PFSK-1 (cell line): Measurements from ENCODE around the gene EFNB1.

Experiments
- FOXP2 ChIP-seq: optimal IDR thresholded peaks from 2 replicates; pipeline ENCODE3; 2011; ENCODE audit warnings: borderline replicate concordance, control low read depth, inconsistent platforms; ENCODE audit not compliant: insufficient read depth; ENCODE audit errors: extremely low read length, extremely low read depth
- POLR2AphosphoS5 ChIP-seq: IDR thresholded peaks from 2 replicates; pipeline ENCODE4 v1.6.1; 2012; ENCODE audit warnings: low read depth, mild to moderate bottlenecking, control low read depth, low read length, moderate library complexity
- SIN3A ChIP-seq: IDR thresholded peaks from 2 replicates; pipeline ENCODE4 v1.6.1; 2012; ENCODE audit warnings: mild to moderate bottlenecking, low read length, moderate library complexity, borderline replicate concordance; ENCODE audit not compliant: insufficient read depth
- TAF1 ChIP-seq: IDR thresholded peaks from 2 replicates; pipeline ENCODE4 v1.6.1; 2012; ENCODE audit warnings: low read length, control low read depth, borderline replicate concordance; ENCODE audit not compliant: insufficient read depth
- TF ChIP-seq, protein P1 (sequence below), 2 experiments: IDR thresholded peaks; 2 replicates each; pipeline versions ENCODE4 v1.6.1 to v1.8.0; 2011 to 2012; ENCODE audit warnings: low read depth in 2 of 2, low read length in 2 of 2, control low read depth in 1 of 2, inconsistent platforms in 1 of 2, mild to moderate bottlenecking in 1 of 2, moderate library complexity in 1 of 2; ENCODE audit not compliant: insufficient read depth in 1 of 2

EFNB1 gene

DNA sequence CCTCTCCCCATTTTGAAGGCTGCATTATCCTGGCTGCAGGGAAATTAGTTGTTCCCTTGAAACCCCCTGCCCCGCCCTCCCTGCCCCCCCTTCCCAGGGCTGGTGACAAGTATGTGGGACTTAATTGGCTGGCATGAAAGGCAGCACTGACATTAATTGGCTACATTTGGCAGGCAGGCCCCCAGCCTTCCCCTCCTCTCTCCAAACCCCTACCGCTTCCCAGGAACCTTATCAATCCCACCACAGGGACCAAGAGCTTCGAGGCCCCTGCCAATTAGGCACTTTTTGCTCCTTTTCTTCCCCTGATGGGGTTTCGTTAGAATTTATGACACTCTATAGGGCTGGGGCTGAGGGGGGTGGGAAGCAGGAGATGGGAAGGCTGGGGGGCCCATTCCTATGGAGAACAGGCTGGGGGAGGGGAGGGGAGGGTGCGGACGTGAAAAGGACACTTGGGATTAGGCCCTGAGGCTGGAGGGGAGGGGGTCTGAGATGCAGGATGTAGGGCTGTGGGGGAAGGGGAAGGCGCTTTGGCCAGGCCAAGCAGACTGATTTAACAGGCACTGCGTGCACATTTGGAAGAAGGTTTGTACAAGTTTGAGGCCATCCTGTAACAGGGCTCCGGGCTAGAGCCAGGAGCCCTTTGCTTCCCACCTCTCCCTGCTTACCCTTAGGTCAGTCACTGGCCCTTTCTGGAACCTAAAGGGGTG, 52.2 kb downstream of the EFNB1 start:
- TF ChIP-seq SIN3A (no peak), TAF1 (no peak), POLR2AphosphoS5 (no peak), FOXP2 (no peak)
- TF ChIP-seq, protein P1, sequence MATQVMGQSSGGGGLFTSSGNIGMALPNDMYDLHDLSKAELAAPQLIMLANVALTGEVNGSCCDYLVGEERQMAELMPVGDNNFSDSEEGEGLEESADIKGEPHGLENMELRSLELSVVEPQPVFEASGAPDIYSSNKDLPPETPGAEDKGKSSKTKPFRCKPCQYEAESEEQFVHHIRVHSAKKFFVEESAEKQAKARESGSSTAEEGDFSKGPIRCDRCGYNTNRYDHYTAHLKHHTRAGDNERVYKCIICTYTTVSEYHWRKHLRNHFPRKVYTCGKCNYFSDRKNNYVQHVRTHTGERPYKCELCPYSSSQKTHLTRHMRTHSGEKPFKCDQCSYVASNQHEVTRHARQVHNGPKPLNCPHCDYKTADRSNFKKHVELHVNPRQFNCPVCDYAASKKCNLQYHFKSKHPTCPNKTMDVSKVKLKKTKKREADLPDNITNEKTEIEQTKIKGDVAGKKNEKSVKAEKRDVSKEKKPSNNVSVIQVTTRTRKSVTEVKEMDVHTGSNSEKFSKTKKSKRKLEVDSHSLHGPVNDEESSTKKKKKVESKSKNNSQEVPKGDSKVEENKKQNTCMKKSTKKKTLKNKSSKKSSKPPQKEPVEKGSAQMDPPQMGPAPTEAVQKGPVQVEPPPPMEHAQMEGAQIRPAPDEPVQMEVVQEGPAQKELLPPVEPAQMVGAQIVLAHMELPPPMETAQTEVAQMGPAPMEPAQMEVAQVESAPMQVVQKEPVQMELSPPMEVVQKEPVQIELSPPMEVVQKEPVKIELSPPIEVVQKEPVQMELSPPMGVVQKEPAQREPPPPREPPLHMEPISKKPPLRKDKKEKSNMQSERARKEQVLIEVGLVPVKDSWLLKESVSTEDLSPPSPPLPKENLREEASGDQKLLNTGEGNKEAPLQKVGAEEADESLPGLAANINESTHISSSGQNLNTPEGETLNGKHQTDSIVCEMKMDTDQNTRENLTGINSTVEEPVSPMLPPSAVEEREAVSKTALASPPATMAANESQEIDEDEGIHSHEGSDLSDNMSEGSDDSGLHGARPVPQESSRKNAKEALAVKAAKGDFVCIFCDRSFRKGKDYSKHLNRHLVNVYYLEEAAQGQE (IDR thresholded peaks at IDR 0.05; ENCODE audit: insufficient read depth in 1 of 2, low read depth in 2 of 2, low read length in 2 of 2), result no peak

DNA sequence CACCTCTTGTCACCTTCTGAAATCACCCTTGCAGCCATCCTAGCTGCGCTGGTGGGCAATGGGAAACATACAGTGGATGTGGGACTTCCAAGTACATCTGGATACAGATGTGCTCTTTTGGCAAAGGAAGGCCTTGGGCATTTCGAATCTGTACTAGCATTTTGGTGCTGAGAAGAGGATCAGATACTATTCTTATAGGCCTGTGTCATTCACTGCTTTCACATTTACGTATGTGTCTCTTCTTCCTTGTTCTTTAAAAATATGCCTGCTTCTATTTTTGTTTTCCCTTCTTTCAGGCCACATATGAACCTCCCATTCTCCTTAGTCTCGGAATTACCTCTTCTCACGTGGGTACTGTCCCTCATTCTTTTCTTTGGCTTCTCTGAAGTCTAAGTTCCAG, 53.1 kb downstream of the EFNB1 start:
- TF ChIP-seq TAF1 (no peak), FOXP2 (no peak), SIN3A (no peak)
- TF ChIP-seq, protein P1 (IDR thresholded peaks at IDR 0.05; ENCODE audit: insufficient read depth in 1 of 2, low read depth in 2 of 2, low read length in 2 of 2), result no peak

DNA sequence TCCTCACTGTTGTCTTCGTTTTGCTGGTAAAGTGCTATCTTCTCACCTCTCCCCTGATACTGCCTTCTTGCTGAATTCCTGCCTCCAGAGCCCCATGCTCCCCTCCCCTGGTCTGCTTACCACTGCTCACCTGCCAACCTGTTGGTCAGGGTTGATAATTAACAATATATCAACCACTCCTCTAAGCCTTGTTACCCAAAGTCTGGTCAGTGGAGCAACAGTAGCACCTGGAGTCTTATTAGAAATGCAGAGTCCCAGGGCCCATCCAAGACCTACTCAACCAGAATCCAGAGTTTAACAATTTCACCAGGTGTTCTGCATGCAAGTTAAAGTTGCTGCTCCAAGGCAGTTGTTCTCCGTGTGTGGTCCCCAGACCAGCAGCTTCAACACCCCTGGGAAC, 55.0 kb downstream of the EFNB1 start:
- TF ChIP-seq SIN3A (no peak), TAF1 (no peak), POLR2AphosphoS5 (no peak), FOXP2 (no peak)
- TF ChIP-seq, protein P1 (IDR thresholded peaks at IDR 0.05; ENCODE audit: insufficient read depth in 1 of 2, low read depth in 2 of 2, low read length in 2 of 2), result no peak

DNA sequence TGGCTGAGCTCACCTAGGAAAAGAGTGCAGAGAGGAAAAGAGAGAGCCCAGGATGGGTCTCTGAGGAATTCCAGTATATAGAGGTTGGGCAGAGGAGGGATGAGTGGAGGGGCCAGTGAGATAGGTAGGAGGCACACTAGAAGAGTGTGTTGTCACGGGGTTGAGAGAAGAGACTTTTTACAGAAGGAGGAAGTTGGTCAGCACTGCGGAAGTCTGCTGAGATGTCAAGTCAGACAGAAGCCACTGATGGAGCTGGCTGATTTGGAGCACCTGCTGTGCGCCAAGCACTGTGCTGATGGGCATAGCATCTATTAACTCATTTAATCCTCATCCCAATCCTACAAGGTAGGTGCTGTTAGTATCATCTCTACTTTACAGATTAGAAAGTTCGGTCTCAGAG, 60.4 kb downstream of the EFNB1 start:
- TF ChIP-seq, protein P1 (IDR thresholded peaks at IDR 0.05; ENCODE audit: insufficient read depth in 1 of 2, low read depth in 2 of 2, low read length in 2 of 2), result no peak
